Esophagus squamous epithelium (tissue), 4 donors: ENCODE measurements around the gene PRKCA.

Source experiments
- POLR2A ChIP-seq, 4 donors: fragments of 450-650 bp; IDR thresholded peaks; one replicate each; pipeline ENCODE4 v1.6.1; 2017; ENCODE audit warnings: antibody characterized with exemption in 4 of 4, mild to moderate bottlenecking in 4 of 4, moderate library complexity in 3 of 4
- TF ChIP-seq, protein P1 (sequence below), 6 experiments: fragments of 450-650 bp in 4 of 6; fragments of 200-600 bp in 2 of 6; sonication (generic) in 2 of 6; IDR thresholded peaks; one replicate each; pipeline ENCODE4 v1.5.1; 2016 to 2019; ENCODE audit warnings: antibody characterized with exemption in 6 of 6, mild to moderate bottlenecking in 4 of 6, moderate library complexity in 4 of 6

DNA sequence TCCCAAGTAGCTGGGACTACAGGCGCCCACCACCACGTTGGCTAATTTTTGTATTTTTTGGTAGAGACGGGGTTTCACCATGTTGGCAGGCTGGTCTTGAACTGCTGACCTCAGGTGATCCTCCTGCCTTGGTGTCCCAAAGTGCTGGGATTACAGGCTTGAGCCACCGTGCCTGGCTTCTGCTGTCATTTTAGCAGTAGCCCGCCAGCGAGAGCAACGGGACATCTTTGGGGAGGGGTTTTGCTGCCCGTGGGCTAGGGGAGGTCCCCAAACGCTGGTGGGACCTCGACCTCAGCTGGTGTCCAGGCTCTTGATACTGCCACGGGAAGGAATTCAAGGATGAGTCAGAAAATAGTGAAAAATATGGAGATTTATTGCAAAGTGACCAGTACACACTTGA is 424.4 kb downstream of the PRKCA start:
- TF ChIP-seq POLR2A (IDR thresholded peaks at IDR 0.05), result no peak
- TF ChIP-seq, protein P1, sequence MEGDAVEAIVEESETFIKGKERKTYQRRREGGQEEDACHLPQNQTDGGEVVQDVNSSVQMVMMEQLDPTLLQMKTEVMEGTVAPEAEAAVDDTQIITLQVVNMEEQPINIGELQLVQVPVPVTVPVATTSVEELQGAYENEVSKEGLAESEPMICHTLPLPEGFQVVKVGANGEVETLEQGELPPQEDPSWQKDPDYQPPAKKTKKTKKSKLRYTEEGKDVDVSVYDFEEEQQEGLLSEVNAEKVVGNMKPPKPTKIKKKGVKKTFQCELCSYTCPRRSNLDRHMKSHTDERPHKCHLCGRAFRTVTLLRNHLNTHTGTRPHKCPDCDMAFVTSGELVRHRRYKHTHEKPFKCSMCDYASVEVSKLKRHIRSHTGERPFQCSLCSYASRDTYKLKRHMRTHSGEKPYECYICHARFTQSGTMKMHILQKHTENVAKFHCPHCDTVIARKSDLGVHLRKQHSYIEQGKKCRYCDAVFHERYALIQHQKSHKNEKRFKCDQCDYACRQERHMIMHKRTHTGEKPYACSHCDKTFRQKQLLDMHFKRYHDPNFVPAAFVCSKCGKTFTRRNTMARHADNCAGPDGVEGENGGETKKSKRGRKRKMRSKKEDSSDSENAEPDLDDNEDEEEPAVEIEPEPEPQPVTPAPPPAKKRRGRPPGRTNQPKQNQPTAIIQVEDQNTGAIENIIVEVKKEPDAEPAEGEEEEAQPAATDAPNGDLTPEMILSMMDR (IDR thresholded peaks at IDR 0.05), result no peak
